HUES64 (cell line): ENCODE data around the gene FAM98C.

Experiments used
- H3K27ac ChIP-seq: 2 replicates; pipeline ENCODE4 v1.7.0; 2013; ENCODE audit warnings: low read depth, low read length, inconsistent platforms
- H3K27me3 ChIP-seq: 2 replicates; pipeline ENCODE4 v1.6.1; 2013; ENCODE audit warnings: mild to moderate bottlenecking, low read length; ENCODE audit not compliant: insufficient read depth
- H3K36me3 ChIP-seq: 2 replicates; pipeline ENCODE4 v1.6.1; 2013; ENCODE audit warnings: mild to moderate bottlenecking, low read length; ENCODE audit not compliant: insufficient read depth
- H3K4me1 ChIP-seq: 2 replicates; pipeline ENCODE4 v1.6.1; 2013; ENCODE audit warnings: mild to moderate bottlenecking, low read length, moderate library complexity; ENCODE audit not compliant: insufficient read depth
- H3K4me3 ChIP-seq: 2 replicates; pipeline ENCODE4 v1.5.1; 2013; ENCODE audit warnings: mild to moderate bottlenecking, low read length, moderate library complexity
- H3K9ac ChIP-seq: 2 replicates; pipeline ENCODE4 v1.6.1; 2013; ENCODE audit warnings: mild to moderate bottlenecking, low read depth, low read length
- H3K9me3 ChIP-seq: 2 replicates; pipeline ENCODE4 v1.6.1; 2013; ENCODE audit warnings: low read depth, low read length; ENCODE audit not compliant: insufficient read depth
- WGBS: fragments of 150-250, 120-280 bp; methylation state at CpG from one replicate; pipeline ENCODE4 v1.1.7; 2013; ENCODE audit warnings: missing lambda C conversion rate; 5-methylcytosine and 5-hydroxymethylcytosine counted together

Gene FAM98C

GRCh38 chr19:38445362-38445761, 42.5 kb downstream of the FAM98C start:
- Histone ChIP-seq H3K27me3 (no peaks in the 10 kb centered on the region), H3K4me3 (no peak overlapping the region), H3K36me3 (peaks cover 14% of the 10 kb centered on the region; the same call in 1 of the 2 replicates), H3K9ac (no peak overlapping the region), H3K9me3 (no peaks in the 10 kb centered on the region), H3K27ac (no peak overlapping the region), H3K4me1 (no peaks in the 10 kb centered on the region)
- 96% methylated on average over 7 of the region's 7 CpGs for WGBS

- Histone ChIP-seq H3K4me1 (no peaks in the 10 kb centered on the region), H3K27ac (no peak overlapping the region), H3K4me3 (no peak overlapping the region), H3K36me3 (peaks cover 18% of the 10 kb centered on the region; the same call in 1 of the 2 replicates), H3K27me3 (no peaks in the 10 kb centered on the region), H3K9ac (no peak overlapping the region), H3K9me3 (no peaks in the 10 kb centered on the region)
- WGBS, result 90% methylated on average over 9 of the region's 9 CpGs
Observed at GRCh38 chr19:38448225-38448624, 45.3 kb downstream of the FAM98C start.

GRCh38 chr19:38449518-38449917, 46.6 kb downstream of the FAM98C start:
- no peak overlapping the region for H3K27ac ChIP-seq
- no peak overlapping the region for H3K4me3 ChIP-seq
- H3K27me3 ChIP-seq, result no peaks in the 10 kb centered on the region
- H3K9me3 ChIP-seq, result no peaks in the 10 kb centered on the region
- 91% methylated on average over 5 of the region's 5 CpGs for WGBS
- peaks cover 11% of the 10 kb centered on the region; the same call in 1 of the 2 replicates for H3K36me3 ChIP-seq
- no peaks in the 10 kb centered on the region for H3K4me1 ChIP-seq
- no peak overlapping the region for H3K9ac ChIP-seq

DNA sequence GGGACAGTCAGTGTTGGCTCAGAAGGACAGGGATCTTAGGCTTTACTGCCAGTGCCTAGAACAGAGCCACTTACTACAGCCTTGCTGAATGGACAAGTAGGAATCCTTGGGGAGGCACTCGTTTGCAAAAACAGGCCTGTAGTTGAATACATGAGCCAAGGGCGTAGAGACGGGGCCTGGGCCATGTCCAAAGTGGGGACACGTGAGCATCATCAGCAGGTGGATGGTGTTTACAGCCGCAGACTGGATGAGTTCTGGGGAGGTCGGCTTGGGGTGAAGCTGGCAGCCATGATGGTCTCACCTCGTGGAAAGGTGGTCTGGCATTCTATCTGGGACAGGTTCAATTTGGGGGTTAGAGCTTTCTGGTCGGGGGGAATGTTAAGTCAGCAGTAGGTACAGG, 48.1 kb downstream of the FAM98C start:
- Histone ChIP-seq H3K36me3 (peaks cover 10% of the 10 kb centered on the region; the same call in 1 of the 2 replicates), H3K4me3 (no peak overlapping the region), H3K9me3 (no peaks in the 10 kb centered on the region), H3K4me1 (no peaks in the 10 kb centered on the region), H3K27ac (no peak overlapping the region), H3K9ac (no peak overlapping the region), H3K27me3 (no peaks in the 10 kb centered on the region)
- 92% methylated on average over 8 of the region's 8 CpGs for WGBS

GRCh38 chr19:38451629-38452028, 48.7 kb downstream of the FAM98C start:
- H3K36me3 ChIP-seq, result peaks cover 12% of the 10 kb centered on the region; the same call in 1 of the 2 replicates
- 94% methylated on average over 9 of the region's 9 CpGs for WGBS

GRCh38 chr19:38452430-38453366, 49.8 kb downstream of the FAM98C start:
- Histone ChIP-seq H3K27ac (peak overlapping the region; percentile 23; the same call in 1 of the 2 replicates), H3K36me3 (peaks cover 20% of the 10 kb centered on the region), H3K9me3 (no peaks in the 10 kb centered on the region), H3K4me3 (no peak overlapping the region), H3K4me1 (no peaks in the 10 kb centered on the region), H3K9ac (no peak overlapping the region; the same call in 1 of the 2 replicates), H3K27me3 (no peaks in the 10 kb centered on the region)
- 91% methylated on average over 45 of the region's 45 CpGs for WGBS

More at GRCh38 chr19:38451629-38452028, 48.7 kb downstream of the FAM98C start:
- Histone ChIP-seq H3K4me1 (no peaks in the 10 kb centered on the region), H3K27ac (no peak overlapping the region), H3K27me3 (no peaks in the 10 kb centered on the region), H3K9me3 (no peaks in the 10 kb centered on the region), H3K4me3 (no peak overlapping the region), H3K9ac (no peak overlapping the region)

- Histone ChIP-seq H3K27me3 (no peaks in the 10 kb centered on the region), H3K4me1 (no peaks in the 10 kb centered on the region), H3K36me3 (peaks cover 28% of the 10 kb centered on the region), H3K27ac (no peak overlapping the region), H3K9ac (no peak overlapping the region), H3K4me3 (no peak overlapping the region), H3K9me3 (no peaks in the 10 kb centered on the region)
- 92% methylated on average over 3 of the region's 3 CpGs for WGBS
Observed at GRCh38 chr19:38453596-38453995, 50.7 kb downstream of the FAM98C start.

DNA sequence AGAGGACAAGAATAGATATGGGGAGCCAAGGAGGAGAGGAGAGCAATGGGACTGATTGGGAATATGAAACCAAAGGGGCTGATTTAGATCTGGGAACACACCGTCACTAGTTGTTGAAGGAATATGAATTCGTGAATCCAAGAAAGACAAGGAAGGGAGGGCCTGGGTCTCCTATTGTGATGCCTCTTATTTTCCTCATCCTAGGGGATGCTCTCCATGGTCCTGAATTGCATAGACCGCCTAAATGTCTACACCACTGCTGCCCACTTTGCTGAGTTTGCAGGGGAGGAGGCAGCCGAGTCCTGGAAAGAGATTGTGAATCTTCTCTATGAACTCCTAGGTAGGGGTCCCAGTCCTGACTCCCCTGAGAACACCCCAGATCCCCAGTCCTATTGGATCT, 52.1 kb downstream of the FAM98C start:
- H3K9me3 ChIP-seq, result no peaks in the 10 kb centered on the region
- peaks cover 41% of the 10 kb centered on the region for H3K36me3 ChIP-seq
- H3K4me3 ChIP-seq, result no peak overlapping the region
- no peaks in the 10 kb centered on the region for H3K27me3 ChIP-seq
- H3K27ac ChIP-seq, result no peak overlapping the region
- no peak overlapping the region for H3K9ac ChIP-seq
- WGBS, result 78% methylated on average over 4 of the region's 4 CpGs
- H3K4me1 ChIP-seq, result no peaks in the 10 kb centered on the region

DNA sequence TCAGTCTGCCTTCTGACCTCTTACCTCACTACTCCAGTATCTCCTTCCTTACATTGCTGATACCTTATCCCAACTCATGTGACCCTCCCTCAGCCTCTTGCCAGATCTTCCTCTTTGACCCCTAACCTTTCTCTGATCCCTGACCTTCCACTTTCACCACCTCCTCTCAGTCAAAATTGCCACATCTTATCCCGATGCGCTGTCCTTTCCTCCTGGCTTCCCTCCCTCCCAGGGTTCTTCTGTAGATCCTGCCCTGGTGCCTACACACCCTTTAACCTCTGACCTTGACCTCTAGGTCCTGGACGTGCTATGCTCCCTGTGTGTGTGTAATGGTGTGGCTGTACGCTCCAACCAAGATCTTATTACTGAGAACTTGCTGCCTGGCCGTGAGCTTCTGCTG, 54.3 kb downstream of the FAM98C start:
- Histone ChIP-seq H3K9me3 (no peaks in the 10 kb centered on the region), H3K36me3 (peaks cover 49% of the 10 kb centered on the region), H3K9ac (no peak overlapping the region), H3K4me3 (no peak overlapping the region), H3K27ac (no peak overlapping the region), H3K4me1 (no peaks in the 10 kb centered on the region), H3K27me3 (no peaks in the 10 kb centered on the region)
- 91% methylated on average over 4 of the region's 5 CpGs for WGBS

DNA sequence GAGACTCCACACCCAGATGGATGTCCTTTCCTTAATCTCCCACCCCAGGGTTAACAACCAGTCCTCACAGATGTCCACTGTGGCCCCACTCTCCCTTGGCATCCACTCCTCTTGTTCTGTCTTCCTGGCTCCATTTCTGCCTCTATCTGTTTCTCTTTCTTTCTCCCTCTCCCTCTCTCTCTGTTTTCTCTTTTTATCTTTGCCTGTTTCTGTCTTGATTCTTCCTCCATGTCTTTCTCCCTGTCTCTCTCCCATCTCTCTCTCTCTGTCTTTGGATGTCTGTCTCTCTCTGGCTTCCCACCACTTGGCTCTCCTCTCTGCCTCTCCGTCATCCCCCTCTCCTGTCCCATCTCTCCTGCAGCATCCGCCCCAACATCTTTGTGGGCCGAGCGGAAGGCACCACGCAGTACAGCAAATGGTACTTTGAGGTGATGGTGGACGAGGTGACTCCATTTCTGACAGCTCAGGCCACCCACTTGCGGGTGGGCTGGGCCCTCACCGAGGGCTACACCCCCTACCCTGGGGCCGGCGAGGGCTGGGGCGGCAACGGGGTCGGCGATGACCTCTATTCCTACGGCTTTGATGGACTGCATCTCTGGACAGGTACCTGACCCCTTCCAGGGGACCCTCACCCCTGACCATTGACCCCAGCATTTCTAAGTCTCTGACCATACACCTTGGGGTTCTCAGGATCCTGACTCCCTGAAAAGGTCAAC, 55.0 kb downstream of the FAM98C start:
- Histone ChIP-seq H3K27ac (no peak overlapping the region), H3K9me3 (no peaks in the 10 kb centered on the region), H3K27me3 (no peaks in the 10 kb centered on the region), H3K9ac (no peak overlapping the region), H3K4me3 (no peak overlapping the region), H3K36me3 (peaks cover 49% of the 10 kb centered on the region), H3K4me1 (no peaks in the 10 kb centered on the region)
- 94% methylated on average over 15 of the region's 15 CpGs for WGBS
